Fibroblast of mammary gland (primary cell): ENCODE measurements around the gene KHNYN.
A peak's percentile ranks its signal among the peaks of the same experiment; 100 is the strongest.

Source experiments
- DNase-seq: peaks from one replicate; pipeline ENCODE4 v3.0.0-alpha.2; 2010; ENCODE audit warnings: low read depth
- H3K4me3 ChIP-seq: 2 replicates; pipeline ENCODE4 v1.5.1; 2011; ENCODE audit warnings: low read depth, mild to moderate bottlenecking, low read length, moderate library complexity; ENCODE audit not compliant: control insufficient read depth
- TF ChIP-seq, protein P1 (sequence below): conservative IDR thresholded peaks from 2 replicates; pipeline ENCODE4 v1.5.1; 2011; ENCODE audit warnings: low read depth, low read length, inconsistent platforms; ENCODE audit not compliant: control insufficient read depth, insufficient read depth

The KHNYN gene

DNA sequence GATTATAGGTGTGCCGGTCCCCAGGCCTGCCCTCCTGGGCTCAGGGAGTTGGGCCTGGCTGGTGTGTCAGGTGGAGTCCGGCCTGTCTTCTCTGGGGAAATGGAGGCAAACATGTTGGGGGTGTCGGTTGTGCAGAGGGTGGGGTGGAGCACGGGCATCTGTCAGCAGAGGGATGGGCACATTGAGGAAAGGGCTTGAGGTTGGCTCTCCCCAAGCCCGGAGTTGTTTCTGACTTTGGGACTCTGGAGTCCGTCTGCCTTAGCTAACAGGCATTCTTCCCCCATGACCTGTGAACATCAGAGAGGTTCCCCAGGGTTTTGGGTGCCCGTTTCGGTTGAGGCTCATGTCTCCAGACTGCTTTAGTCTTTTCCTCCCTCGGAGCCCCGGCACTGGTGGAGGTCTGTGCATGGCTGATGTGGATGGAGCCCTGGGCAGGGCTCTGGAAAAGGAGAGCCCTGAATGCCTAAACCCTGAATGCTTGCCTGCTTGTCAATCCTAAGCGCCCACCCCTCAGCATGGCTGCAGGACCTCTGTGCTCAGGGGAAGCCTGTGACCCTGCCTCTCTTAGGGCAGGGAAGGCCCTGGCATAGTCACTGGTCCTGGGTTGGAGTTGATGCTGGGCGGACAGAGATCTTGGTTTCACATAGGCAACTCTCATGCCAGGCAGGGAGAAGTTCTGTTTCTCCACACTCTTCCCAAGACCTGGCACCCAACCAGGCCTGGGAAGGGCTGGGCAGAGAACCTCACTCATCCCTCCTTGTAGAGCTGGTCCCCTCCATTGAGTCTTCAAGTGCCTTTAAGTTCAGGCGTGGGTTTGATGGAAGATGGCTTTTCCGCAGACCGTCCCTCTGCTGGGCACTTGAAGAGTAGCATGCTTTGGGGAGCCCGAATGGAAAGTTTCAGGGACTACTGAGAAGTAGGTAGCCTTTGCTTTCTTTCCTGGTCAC is 18.0 kb upstream of the KHNYN start:
- no peak overlapping the region for H3K4me3 ChIP-seq
- peak; percentile 68 for DNase-seq
- TF ChIP-seq, protein P1, sequence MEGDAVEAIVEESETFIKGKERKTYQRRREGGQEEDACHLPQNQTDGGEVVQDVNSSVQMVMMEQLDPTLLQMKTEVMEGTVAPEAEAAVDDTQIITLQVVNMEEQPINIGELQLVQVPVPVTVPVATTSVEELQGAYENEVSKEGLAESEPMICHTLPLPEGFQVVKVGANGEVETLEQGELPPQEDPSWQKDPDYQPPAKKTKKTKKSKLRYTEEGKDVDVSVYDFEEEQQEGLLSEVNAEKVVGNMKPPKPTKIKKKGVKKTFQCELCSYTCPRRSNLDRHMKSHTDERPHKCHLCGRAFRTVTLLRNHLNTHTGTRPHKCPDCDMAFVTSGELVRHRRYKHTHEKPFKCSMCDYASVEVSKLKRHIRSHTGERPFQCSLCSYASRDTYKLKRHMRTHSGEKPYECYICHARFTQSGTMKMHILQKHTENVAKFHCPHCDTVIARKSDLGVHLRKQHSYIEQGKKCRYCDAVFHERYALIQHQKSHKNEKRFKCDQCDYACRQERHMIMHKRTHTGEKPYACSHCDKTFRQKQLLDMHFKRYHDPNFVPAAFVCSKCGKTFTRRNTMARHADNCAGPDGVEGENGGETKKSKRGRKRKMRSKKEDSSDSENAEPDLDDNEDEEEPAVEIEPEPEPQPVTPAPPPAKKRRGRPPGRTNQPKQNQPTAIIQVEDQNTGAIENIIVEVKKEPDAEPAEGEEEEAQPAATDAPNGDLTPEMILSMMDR, result peak; percentile 78

DNA sequence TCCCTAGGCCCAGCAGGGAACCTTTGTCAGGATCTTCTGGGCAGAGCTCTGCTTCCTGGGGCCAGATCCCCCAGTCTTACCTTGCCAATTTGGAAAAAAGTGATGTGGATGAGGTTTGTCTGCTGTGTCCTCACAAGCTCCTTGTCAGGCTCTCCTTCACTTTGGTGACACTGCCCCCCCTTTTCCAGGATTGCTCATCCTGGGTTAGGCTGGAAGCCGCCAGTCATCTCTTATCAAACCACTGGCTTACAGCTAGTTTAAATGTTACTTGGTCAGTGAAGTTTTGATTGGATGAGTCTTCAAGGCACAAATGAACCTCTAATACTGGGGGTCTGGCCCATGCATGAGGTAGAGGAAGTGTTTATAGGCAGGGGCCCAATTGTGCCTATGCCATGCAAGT is 15.7 kb upstream of the KHNYN start:
- DNase-seq, result no peak
- H3K4me3 ChIP-seq, result no peak overlapping the region
- TF ChIP-seq, protein P1, result no peak

DNA sequence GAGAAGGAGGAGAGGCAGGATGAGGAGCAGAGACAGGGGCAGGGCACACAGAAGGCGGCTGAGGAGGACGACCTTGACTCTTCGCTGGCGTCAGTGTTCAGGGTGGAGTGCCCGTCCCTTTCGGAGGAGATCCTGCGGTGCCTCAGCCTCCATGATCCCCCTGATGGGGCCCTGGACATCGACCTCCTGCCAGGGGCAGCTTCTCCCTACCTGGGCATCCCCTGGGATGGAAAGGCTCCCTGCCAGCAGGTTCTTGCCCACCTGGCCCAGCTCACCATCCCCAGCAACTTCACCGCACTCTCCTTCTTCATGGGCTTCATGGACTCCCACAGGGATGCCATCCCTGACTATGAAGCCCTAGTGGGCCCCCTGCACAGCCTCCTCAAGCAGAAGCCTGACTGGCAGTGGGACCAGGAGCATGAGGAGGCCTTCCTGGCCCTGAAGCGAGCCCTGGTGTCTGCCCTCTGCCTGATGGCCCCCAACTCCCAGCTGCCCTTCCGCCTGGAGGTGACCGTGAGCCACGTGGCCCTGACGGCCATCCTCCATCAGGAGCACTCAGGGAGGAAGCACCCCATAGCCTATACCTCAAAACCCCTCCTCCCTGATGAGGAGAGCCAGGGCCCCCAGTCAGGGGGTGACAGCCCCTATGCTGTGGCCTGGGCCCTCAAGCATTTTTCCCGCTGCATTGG is 14.9 kb upstream of the KHNYN start:
- no peak overlapping the region for H3K4me3 ChIP-seq
- TF ChIP-seq, protein P1, result no peak
- no peak for DNase-seq

DNA sequence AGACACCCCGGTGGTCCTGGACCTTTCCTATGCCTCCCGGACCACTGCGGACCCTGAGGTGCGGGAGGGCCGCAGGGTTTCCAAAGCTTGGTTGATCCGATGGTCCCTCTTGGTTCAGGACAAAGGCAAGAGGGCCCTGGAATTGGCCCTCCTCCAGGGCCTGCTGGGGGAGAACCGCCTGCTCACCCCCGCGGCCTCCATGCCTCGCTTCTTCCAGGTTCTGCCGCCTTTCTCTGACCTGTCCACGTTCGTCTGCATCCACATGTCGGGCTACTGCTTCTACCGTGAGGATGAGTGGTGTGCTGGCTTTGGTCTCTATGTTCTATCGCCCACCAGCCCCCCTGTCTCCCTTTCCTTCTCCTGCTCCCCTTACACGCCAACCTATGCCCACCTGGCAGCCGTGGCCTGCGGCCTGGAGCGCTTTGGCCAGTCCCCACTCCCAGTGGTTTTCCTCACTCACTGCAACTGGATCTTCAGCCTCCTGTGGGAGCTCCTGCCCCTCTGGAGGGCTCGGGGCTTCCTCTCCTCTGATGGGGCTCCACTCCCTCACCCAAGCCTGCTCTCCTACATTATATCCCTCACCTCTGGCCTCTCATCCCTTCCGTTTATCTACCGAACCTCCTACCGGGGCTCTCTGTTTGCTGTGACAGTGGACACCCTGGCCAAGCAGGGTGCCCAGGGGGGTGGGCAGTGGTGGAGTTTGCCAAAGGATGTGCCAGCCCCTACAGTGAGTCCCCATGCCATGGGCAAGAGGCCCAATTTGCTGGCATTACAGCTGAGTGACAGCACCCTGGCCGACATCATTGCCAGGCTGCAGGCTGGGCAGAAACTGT is 14.1 kb upstream of the KHNYN start:
- no peak for DNase-seq
- H3K4me3 ChIP-seq, result no peak overlapping the region
- TF ChIP-seq, protein P1, result no peak

DNA sequence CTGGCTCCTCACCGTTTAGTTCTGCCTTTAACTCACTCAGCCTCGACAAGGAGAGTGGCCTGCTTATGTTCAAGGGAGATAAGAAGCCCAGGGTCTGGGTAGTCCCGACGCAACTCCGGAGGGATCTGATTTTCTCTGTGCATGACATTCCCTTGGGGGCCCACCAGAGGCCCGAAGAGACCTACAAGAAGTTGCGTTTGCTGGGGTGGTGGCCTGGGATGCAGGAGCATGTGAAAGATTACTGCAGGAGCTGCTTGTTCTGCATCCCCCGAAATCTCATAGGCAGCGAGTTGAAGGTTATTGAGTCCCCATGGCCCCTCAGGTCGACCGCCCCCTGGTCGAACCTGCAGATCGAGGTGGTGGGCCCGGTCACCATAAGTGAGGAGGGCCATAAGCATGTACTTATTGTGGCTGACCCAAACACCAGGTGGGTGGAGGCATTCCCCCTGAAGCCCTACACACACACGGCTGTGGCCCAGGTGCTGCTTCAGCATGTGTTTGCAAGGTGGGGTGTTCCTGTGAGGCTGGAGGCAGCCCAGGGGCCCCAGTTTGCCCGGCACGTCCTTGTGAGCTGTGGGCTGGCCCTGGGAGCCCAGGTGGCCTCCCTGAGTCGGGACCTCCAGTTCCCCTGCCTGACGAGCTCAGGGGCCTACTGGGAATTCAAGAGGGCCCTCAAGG is 13.4 kb upstream of the KHNYN start:
- no peak overlapping the region for H3K4me3 ChIP-seq
- TF ChIP-seq, protein P1, result no peak
- no peak for DNase-seq
